Measurements from ENCODE around the gene LACTB.
A peak's percentile ranks its signal among the peaks of the same experiment; 100 is the strongest.
"Not testable (repeated sequence)": the region's sequence is repeated elsewhere in the genome, so short reads cannot be mapped to it uniquely, and the experiment has no call there.

Gene LACTB

DNA sequence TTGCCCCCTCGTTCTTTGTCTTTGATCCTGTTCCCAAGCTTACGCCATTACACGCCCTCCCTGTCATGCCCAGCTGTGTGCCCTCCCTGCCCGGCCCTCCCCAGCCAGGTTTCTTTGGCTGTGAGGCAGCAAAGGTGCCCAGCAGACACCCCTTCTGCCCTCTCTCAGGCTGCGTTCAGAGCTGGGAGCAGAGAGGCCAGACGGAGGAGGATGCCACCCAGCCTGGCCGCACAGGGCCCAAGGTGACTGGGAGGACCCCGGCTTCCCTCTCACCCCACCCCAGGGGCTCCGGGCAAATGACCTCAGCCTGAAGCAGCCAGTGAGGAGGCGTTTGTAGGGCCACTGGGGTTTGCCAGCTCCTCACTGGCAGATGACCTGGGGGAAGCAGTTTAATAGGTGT is 30.8 kb upstream of the LACTB start:
- no peak overlapping the region for H3K4me3 ChIP-seq (ENCODE audit: low read depth, low read length)
- TF ChIP-seq, protein P1, sequence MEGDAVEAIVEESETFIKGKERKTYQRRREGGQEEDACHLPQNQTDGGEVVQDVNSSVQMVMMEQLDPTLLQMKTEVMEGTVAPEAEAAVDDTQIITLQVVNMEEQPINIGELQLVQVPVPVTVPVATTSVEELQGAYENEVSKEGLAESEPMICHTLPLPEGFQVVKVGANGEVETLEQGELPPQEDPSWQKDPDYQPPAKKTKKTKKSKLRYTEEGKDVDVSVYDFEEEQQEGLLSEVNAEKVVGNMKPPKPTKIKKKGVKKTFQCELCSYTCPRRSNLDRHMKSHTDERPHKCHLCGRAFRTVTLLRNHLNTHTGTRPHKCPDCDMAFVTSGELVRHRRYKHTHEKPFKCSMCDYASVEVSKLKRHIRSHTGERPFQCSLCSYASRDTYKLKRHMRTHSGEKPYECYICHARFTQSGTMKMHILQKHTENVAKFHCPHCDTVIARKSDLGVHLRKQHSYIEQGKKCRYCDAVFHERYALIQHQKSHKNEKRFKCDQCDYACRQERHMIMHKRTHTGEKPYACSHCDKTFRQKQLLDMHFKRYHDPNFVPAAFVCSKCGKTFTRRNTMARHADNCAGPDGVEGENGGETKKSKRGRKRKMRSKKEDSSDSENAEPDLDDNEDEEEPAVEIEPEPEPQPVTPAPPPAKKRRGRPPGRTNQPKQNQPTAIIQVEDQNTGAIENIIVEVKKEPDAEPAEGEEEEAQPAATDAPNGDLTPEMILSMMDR (IDR thresholded peaks at IDR 0.05; ENCODE audit: low read depth, low read length), result no peak

DNA sequence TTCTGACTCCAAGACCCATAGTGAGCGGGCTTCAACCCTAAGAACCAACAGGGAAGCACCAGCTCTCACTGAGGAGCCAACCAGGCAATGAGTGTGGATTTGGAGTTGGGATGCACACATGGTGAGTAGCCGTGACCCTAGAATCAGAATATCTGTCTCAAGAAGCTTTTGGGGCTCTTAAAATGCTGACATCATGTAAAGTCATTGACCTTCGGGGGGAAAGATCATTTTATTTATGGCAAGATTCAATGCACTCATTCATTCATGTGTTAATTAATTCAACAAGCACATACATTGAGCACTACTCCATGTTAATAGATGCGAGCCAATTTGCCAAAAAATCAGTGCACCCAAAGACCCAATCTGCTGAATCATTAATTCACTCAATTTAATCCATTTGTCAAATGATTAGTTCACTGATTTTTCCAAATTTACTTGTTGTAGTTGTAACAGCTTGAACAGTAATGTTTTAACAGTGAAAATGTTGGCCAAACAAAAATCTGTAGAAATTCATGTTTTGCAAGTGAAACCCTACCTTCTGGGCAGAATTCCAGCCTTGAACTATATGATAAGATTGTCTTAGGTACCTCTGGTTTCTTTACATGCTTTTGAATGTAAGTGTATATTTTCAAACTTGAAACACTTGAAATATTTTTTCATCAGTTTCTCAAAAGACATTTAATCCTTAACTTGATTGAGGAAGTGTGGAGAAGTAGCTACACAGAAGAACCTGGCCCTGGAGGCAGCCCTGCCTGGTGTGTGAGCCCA is 29.8 kb upstream of the LACTB start:
- TF ChIP-seq, protein P1 (IDR thresholded peaks at IDR 0.05; ENCODE audit: low read depth, low read length), result no peak
- H3K4me3 ChIP-seq (ENCODE audit: low read depth, low read length), result no peak overlapping the region

DNA sequence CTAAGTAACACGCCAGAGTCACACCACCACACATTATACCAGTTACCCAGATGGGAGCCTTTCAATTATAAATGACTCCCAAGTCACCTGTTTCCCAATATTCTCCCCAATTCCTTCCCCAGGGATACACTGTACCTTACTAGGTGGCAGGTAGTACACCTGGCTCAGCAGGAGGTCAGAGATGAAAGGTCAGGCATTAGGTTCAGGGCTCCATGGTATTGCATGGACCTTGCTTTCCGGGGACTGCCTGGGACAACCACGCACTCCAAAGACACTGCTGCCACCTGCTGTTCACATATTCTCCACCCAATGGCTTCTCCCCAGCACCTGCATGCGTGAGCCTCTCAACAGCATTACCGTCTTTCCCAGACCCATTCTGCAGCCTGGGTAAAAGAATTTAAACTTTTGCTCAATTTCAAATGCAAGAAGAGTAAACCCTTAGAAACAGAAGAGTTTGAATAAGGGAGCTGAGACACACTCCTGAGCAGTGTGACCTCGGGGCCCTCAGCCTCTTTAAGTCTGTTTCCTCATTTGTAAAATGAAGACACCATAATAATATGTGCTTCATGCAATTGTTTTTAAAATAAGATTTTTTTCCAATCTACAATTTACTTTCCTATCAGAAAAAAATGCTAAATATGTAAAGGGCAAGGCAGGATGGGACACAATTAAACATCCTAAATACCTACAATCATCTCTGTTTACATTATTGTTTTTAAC is 28.0 kb upstream of the LACTB start:
- TF ChIP-seq, protein P1 (IDR thresholded peaks at IDR 0.05; ENCODE audit: low read depth, low read length), result peak; percentile 83
- H3K4me3 ChIP-seq (ENCODE audit: low read depth, low read length), result no peak overlapping the region

DNA sequence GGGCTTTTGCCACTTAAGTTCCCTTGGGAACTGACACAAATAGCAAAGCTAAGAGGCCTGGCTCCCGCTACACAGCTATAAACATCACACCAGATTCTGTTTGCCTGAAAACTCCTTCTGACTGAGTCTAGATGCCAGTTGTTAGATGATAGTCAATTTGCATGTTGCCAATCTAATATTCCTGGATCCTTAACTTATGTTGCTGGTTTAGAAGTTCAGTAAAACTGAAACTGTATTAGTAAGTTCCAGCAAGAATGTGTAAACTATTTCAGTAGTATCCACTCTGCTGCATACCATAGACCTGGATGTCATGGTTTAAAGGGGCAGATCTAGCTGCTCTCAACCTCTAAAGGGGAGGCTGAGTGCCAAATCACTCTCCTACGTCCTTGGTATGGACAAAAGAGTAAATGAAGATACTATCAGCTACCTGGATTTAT is 27.1 kb upstream of the LACTB start:
- H3K4me3 ChIP-seq (ENCODE audit: low read depth, low read length), result peak overlapping the region; percentile 42

DNA sequence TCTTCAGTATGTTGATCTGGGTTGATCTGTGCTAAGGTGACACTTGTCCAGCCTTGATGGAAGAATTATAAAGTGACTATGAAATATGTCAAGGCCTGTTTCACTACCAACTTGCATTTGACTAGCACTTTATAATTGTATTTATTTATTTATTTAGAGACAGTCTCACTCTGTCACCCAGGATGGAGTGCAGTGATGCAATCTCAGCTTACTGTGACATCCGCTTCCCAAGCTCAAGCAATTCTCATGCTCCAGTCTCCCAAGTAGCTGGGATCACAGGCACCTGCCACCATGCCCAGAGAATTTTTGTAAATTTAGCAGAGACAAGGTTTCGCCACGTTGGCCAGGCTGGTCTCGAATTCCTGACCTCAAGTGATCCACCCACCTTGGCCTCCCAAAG is 25.5 kb upstream of the LACTB start:
- TF ChIP-seq, protein P1 (IDR thresholded peaks at IDR 0.05; ENCODE audit: low read depth, low read length), result no peak
- H3K4me3 ChIP-seq (ENCODE audit: low read depth, low read length), result no peak overlapping the region

More for the DNA sequence above, 27.1 kb upstream of the LACTB start:
- TF ChIP-seq, protein P1 (IDR thresholded peaks at IDR 0.05; ENCODE audit: low read depth, low read length), result no peak

DNA sequence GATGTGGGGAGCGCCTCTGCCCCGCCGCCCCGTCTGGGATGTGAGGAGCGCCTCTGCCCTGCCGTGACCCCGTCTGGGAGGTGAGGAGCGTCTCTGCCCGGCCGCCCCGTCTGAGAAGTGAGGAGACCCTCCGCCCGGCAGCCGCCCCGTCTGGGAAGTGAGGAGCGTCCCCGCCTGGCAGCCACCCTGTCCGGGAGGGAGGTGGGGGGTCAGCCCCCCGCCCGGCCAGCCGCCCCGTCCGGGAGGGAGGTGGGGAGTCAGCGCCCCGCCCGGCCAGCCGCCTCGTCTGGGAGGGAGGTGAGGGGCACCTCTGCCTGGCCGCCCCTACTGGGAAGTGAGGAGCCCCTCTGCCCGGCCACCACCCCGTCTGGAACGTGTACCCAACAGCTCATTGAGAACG is 22.8 kb upstream of the LACTB start:
- H3K4me3 ChIP-seq (ENCODE audit: low read depth, low read length), result not testable (repeated sequence)

DNA sequence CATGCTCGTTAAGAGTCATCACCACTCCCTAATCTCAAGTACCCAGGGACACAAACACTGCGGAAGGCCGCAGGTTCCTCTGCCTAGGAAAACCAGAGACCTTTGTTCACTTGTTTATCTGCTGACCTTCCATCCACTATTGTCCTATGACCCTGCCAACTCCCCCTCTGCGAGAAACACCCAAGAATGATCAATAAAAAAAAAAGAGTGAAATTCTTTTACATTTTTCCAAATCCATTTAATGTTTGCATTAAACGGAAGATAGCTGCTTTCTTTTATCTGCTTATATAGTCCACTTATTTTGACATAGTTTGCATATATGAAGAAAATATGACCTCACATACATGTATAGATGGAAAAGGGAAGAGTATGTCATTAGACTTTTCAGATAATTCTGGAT is 22.1 kb upstream of the LACTB start:
- not testable (repeated sequence) for H3K4me3 ChIP-seq (ENCODE audit: low read depth, low read length)

DNA sequence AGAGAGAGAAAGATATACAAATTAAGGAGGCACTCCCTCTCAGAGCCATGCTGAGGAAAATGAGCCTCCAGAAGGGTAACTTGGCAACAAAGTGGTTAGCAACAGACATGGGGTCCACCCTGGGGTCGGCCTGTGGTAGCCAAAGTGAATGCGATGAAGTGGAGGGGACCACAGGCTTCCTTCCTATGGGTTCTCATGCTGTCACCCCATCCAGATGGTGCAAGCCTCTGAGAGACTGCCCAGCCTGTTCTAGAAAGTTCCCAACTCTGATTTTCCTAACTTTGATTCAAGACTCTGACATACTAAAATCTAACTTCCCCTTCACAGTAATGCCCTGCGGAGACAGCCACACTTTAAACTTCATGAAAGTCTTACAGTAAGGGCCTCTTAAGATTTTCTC is 18.2 kb upstream of the LACTB start:
- TF ChIP-seq, protein P1 (IDR thresholded peaks at IDR 0.05; ENCODE audit: low read depth, low read length), result no peak
- no peak overlapping the region for H3K4me3 ChIP-seq (ENCODE audit: low read depth, low read length)

Measured in WI38 (cell line).